GM18498 (cell line): ENCODE data around the gene ADAMTS12.
"Not testable (repeated sequence)": the region's sequence is repeated elsewhere in the genome, so short reads cannot be mapped to it uniquely, and the experiment has no call there.

Source experiments
- ATAC-seq: cut with Tn5 transposase; IDR thresholded peaks from one replicate; pipeline ENCODE4 v1.9.1; 2021; ENCODE audit warnings: mild to moderate bottlenecking, moderate library complexity; ENCODE audit not compliant: unreplicated experiment

Gene ADAMTS12

GRCh38 chr5:33539790-33540189, 352.0 kb downstream of the ADAMTS12 start:
- not testable (repeated sequence) for ATAC-seq

GRCh38 chr5:33539212-33539611, 352.6 kb downstream of the ADAMTS12 start:
- ATAC-seq = no peak

GRCh38 chr5:33538201-33538600, 353.6 kb downstream of the ADAMTS12 start:
- no peak for ATAC-seq

DNA sequence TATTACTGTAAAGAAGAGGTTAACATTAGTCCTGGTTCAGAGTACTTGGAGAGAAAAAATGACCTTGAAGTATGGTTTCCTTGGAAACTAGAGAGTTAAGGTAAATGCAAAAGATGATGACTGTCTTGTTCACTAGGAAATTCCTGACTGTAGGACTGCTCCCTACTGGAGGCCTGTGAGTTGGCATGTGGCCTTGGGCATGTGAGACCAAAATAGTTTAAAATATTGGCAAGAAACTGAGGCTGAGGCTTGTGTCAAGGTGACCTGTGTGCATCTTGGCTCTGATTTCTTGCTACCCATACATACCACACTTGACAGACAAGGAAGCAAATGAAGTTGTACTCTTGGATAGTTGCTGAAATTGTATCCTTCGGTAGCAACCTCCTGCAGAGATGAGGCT, 354.6 kb downstream of the ADAMTS12 start:
- ATAC-seq = no peak

- ATAC-seq = no peak
Observed at GRCh38 chr5:33536802-33537201, 355.0 kb downstream of the ADAMTS12 start.

DNA sequence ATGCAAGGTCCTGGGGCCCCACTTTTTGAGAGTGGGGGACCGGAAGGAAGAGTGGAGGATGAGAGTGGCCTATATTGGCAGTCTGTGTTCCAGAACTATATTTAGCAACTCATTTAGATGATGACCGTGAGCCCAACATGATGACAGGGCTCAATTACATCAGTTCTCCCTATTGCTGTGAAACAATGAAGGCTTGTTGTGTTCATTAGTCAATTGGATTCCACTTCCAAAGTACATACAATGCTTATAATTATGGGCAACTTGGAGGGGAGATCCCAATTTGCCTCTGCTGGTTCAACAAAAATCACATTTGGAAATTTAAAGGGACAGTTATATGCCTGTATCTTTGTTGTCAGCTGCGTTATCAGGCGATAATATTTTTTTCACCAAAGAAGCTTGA, 360.0 kb downstream of the ADAMTS12 start:
- ATAC-seq = no peak

DNA sequence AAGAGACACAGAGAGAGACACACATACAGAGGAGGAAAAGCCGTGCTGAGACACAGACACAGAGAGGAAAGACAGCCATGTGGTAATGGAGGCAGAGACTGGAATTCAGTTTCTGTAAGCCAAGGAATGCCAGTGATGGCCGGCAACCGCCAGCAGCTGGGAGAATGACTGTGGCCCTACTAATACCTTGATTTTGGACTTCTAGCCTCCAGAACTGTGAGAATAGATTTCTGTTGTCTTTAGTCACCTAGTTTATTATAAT, 360.8 kb downstream of the ADAMTS12 start:
- ATAC-seq = no peak

DNA sequence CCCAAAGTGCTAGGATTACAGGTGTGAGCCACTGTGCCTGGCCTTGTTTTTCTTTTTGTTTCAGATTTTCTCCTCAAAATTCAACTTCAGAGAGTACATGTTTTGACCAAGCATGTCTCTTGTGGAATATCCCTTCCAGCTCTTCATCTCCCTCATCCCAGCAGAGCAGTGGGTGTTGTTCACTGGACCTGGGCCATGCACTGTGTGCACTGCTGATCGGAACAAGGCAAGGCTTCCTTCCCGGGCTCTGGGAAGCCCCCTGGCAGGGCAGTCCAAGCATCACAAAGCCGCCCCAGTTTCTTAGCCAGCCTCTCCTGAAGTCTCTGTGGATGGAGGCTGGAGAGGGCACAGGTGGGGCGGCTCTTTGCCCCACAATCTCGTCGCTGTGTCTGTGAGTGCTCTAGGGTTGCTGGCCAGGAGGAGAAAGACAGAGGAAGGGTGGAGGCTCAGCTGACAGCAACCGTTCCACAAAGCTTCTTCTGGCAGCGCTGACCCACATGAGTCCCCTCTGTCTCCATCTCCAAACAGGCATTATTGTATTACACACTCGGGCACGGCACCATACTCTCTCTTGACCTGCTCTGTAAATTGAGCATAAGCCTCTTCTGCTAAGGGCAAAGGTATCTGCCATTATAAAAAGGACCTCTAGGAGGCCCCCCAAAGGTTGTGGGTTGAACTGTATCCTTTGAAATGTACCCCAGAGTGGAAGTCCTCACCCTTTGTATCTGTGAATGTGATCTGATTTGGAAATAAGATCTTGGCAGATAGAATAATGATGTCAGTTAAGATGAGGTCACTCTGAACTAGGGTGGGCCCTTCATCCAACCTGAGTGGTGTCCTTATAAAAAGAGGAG, 361.4 kb downstream of the ADAMTS12 start:
- no peak for ATAC-seq

- no peak for ATAC-seq
Observed at GRCh38 chr5:33527696-33528095, 364.1 kb downstream of the ADAMTS12 start.

DNA sequence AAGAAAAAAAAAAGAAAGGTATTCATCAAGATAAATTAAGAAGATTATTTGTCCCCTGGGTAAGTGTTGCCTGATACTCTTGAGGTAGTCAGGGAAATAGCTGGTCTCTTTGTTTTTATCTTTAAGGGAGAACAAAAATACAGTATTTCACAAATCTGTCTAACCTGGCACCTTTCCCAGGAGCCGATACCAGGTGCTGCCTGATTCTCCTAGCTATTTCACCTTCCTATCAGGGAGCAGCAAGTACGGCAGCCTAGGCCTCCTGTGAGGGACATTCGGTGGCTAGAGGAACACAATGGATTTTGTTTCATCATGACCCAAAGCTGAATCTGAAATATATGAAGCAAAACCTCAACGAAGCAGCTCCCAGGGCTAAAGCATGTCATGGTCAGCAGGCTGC, 365.0 kb downstream of the ADAMTS12 start:
- no peak for ATAC-seq

GRCh38 chr5:33524476-33524875, 367.3 kb downstream of the ADAMTS12 start:
- no peak for ATAC-seq

DNA sequence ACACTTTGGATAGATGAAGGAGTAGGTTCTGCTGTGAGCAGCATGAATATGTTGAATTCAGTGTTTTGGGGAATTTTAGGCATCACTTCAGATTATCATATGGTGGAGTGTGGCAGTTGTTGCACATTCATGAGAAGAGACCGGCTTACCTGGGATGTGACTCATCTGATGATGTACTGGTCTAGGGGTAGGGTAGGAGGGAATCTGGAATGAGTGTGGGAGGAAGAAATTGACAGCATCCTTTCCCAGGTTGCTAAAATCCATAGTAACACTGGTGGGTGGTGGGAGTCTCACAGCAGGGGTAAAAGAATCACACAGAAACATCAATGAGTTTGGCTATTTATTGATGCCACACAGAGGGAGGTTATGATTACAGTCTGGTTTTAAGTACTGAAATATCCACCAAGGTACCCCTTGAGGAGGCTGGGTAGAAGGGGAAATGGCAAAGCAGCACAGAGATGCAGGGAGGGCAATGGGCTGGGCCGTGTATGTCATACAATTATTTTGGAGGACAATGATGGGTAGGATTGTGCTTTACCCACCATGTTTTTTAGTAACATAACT, 368.5 kb downstream of the ADAMTS12 start:
- ATAC-seq = no peak

DNA sequence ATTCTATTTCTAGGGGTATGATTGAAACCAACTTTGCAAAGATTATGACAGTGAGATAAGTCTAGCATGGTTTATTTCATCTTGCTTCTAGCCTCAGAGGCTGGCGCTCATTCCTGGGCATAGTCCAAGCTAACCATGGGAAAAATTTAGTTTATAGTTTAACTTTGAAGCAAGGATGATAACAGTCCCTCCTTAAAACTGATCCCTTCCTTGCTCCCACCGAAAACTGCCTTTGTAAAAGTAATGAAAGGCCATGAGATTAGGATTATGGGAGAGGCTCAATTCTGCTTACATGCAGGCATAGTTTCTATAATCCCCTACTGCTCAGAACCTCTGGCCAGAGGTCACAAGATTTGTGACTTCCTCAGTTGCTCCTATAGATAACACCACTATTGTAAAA, 375.4 kb downstream of the ADAMTS12 start:
- ATAC-seq = no peak

DNA sequence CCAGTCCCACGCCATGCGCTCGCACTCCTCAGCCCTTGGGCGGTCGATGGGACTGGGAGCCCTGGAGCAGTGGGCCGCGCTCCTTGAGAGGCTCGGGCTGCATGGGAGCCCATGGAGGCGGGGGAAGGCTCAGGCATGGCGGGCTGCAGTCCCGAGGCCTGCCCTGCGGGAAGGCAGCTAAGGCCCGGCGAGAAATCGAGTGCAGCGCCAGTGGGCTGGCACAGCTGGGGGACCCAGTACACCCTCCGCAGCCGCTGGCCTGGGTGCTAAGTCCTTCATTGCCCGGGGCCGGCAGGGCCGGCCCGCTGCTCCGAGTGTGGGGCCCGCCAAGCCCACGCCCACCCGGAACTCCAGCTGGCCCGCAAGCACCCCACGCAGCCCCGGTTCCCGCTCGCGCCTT, 376.4 kb downstream of the ADAMTS12 start:
- not testable (repeated sequence) for ATAC-seq

DNA sequence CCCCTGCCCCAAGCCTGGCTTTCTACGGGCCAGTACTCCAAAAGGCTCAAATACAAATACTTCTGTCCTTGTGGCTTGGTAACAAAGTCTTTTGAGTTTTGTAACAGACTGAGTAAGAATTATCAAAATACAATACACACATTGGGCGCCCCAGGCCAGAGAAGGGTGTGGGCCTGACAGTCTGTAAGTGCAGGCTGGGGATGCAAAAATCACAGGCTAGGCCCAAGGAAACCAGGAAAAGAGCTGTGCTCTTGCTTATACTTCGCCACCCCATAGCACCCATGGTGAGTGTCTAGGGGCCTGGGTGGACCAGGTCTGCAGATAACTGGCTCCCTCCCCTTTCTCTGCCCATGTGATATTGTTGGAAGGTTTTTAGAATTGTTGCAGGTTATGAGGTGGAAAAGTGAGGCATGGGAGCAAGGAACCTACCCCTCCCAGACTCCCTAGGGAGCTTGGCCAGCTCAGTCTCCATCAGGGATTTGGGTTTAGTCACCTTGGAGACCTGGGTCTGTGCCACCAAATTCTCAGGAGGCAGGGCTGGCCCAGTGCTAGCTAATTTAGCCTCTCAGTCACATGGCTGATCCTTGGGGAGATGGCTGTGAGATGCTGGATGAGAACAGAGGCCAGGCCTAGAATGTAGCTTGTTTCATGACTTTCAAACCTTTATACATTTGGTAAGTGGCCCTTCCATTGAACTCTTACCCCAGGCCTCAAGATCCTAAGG, 378.2 kb downstream of the ADAMTS12 start:
- no peak for ATAC-seq

GRCh38 chr5:33509036-33509435, 382.8 kb downstream of the ADAMTS12 start:
- no peak for ATAC-seq

DNA sequence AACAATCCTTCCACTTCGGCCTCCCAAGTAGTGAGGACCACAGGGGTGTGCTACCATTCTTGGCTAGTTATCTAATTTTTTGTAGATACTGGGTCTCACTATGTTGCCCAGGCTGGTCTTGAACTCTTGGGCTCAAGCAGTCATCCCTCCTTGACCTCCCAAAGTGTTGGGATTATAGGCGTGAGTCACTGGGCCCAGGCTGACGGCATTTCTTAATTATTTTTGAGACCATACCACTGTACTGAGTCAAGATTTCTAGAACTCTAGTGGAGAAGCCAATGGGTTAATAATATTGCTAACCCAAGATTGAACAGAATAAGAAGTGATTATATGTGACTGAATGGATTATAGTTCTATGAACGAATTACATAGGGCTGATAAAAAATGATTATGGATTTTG, 384.4 kb downstream of the ADAMTS12 start:
- ATAC-seq = no peak

GRCh38 chr5:33504570-33504969, 387.2 kb downstream of the ADAMTS12 start:
- no peak for ATAC-seq

DNA sequence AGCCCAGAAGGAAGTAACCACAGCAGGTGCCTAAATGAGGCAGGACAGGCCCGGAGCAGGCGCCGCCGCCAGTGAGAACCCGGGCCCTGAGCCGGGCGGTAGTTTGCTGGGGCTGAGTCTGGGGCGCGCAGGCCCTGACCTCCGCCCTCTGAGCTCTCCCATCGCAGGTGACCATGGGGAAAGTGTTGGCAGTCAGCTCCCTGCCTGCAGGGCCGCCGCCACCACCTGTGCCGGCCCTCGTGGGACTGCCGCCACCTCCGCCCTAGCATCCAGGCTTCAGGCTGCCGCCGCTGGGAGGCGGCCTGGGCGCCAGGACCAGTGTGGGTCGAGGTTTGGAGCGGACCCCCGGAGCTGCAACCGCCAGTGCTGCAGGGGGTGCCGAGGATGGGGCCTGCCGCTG, 389.9 kb downstream of the ADAMTS12 start:
- ATAC-seq = no peak

DNA sequence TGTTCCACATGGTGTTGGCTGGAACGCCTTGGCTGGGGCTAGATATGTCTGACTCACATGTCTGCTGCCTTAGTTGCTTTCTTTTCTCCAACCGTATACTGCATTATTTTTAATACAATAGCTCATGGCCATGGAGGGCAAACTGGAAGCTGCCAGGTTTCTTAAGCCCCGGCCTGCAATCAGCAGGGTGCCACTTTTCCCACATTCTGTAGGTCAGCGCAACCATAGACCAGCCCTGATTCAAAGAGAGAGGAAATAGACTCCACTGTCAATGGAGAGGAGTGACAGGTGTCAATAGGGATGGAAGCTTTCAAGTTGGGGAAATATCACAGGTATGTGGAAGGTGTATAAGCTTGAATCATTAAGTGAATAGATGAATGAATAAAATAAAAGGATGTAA, 390.5 kb downstream of the ADAMTS12 start:
- ATAC-seq = no peak

DNA sequence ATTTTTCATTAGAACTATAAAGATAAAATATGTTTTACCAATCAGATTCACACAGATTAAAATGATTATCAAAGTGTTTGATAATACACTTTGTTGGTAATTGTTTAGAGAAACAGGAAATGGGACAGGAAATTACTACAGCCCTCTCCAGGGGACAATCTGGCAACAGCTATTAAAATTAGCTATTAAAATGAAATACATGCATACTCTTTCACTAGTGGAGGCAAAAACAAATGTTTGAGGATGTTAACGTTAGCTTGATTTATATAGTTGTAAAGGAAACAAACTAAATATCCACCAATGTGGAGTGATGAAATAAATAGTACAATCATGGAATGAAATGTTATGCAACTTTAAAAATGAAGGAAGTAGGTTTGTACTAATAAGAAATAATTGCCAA, 397.3 kb downstream of the ADAMTS12 start:
- ATAC-seq = no peak

DNA sequence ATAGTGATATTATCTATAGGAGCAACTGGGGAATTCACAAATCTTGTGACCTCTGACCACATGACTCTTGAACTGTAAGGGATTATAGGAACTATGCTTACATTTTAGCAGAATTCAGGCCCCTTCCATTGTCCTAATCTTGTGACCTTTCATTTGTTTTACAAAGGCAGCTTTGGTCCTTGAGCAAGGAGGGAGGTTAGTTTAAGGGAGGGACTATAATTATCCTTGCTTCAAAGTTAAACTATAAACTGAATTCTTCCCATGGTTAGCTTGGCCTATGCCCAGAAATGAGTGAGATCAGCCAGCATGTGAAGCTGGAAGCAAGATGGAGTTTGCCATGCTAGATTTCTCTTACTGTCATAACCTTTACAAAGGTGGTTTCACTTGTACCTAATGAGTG, 399.8 kb downstream of the ADAMTS12 start:
- no peak for ATAC-seq
